Measurements from ENCODE around the gene MYH11.

Gene MYH11

DNA sequence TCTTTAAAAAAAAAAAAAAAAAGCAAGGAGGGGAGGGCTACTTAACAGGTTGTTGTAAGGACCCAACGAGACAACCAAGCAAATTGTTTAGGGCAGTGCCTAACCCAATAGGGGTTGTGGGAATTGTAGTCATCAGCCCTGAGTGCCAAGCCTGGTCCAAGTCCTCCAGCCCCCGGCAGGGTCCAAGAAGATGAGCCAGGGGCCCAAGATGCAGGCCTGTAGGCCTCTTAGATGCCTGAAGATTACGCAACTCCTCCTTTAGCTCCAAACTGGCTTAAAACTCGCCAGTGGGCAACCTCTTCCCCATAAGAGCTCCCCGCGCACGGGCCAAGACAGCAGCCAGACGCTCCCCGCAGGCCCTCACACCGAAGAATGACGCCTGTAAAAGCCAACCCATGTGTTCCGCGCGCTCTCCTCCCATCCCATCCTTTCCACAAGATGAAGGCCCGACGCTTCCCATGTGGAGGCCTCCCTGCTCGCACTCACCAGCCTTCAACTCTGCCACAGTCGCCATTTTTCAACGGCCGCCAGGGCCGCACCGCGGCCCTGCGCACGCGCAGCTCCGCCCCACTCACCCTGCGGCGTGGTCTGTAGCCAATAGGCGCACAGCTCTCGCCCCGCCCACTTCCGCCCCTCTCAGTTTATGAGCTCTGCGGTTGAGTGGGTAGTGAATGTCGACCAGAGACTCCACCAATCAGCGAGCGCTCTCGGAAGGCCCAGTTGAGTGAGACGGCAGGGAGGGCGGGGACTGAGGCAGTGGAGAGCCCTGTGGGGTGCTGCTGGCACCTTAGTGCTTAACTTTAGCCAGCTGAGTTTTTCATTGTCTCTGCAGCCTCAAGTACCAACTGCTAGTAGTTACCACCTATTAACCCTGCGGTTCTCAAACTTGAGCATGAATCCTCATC lies 31.5 kb upstream of the MYH11 start, which contains the start of gene CEP20:
TSS of gene CEP20 (minus strand) at position 532 of the 905 bp plus-strand sequence. CDS start at position 514, 18 bp downstream.
- ChIA-PET CTCF (interaction anchor here (0.6 to 6.3 kb wide), 11 partner anchors 8 to 190 kb away, joined by 3 to 50 read pairs (median 3); no protein-coding TSS in a partner anchor), POLR2A (interaction anchor here (0.6 to 1.4 kb wide), 4 partner anchors 11 to 180 kb away, joined by 3 to 4 read pairs (median 4); no protein-coding TSS in a partner anchor)
- DNase-seq (ENCODE audit: extremely low spot score): peak; percentile 100
- TF ChIP-seq CTCF (IDR thresholded peaks at IDR 0.05; ENCODE audit: control extremely low read depth, extremely low read depth, low read depth, missing control alignments): no peak

- POLR2A ChIA-PET: no interaction called here
- no peak for TF ChIP-seq CTCF (IDR thresholded peaks at IDR 0.05; ENCODE audit: control extremely low read depth, extremely low read depth, low read depth, missing control alignments)
- DNase-seq (ENCODE audit: extremely low spot score): no peak
- CTCF ChIA-PET: interaction anchor here (0.7 to 6.3 kb wide), 5 partner anchors 8 to 13 kb away, joined by 3 to 50 read pairs (median 4); no protein-coding TSS in a partner anchor
Observed at GRCh38 chr16:15887283-15887682, 30.5 kb upstream of the MYH11 start.

- DNase-seq (ENCODE audit: extremely low spot score): no peak
- TF ChIP-seq CTCF (IDR thresholded peaks at IDR 0.05; ENCODE audit: control extremely low read depth, extremely low read depth, low read depth, missing control alignments): no peak
- ChIA-PET CTCF (interaction anchor here (0.7 to 6.3 kb wide), 2 partner anchors 11 to 12 kb away, joined by 3 to 50 read pairs; no protein-coding TSS in a partner anchor), POLR2A (no interaction called here)
Observed at GRCh38 chr16:15886078-15886477, 29.2 kb upstream of the MYH11 start.

DNA sequence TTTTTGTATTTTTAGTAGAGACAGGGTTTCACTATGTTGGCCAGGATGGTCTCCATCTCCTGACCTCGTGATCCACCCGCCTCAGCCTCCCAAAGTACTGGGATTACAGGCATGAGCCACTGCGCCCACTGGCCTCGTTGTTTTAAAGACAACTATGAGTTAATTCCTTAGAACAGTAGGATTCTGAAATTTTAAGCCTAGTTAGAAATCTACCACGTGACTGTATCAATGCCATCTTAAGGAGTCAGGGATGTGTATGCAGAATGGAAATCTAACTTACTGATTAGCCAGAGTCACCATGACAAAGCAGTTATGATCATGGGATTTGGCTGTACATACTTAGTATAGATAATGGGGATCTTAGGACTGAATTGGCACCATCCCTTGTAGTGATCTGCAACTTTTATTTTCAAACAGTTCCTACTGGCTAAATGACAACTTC lies 28.8 kb upstream of the MYH11 start:
- DNase-seq (ENCODE audit: extremely low spot score): no peak
- ChIA-PET CTCF (interaction anchor here (0.7 to 6.3 kb wide), 2 partner anchors 11 to 12 kb away, joined by 3 to 50 read pairs; no protein-coding TSS in a partner anchor), POLR2A (no interaction called here)
- no peak for TF ChIP-seq CTCF (IDR thresholded peaks at IDR 0.05; ENCODE audit: control extremely low read depth, extremely low read depth, low read depth, missing control alignments)

- CTCF ChIA-PET: interaction anchor here (2.1 to 6.3 kb wide), 2 partner anchors 8 to 11 kb away, joined by 6 to 50 read pairs; no protein-coding TSS in a partner anchor
- DNase-seq (ENCODE audit: extremely low spot score): no peak
- TF ChIP-seq CTCF (IDR thresholded peaks at IDR 0.05; ENCODE audit: control extremely low read depth, extremely low read depth, low read depth, missing control alignments): no peak
- POLR2A ChIA-PET: no interaction called here
Observed at GRCh38 chr16:15882563-15882962, 25.7 kb upstream of the MYH11 start.

DNA sequence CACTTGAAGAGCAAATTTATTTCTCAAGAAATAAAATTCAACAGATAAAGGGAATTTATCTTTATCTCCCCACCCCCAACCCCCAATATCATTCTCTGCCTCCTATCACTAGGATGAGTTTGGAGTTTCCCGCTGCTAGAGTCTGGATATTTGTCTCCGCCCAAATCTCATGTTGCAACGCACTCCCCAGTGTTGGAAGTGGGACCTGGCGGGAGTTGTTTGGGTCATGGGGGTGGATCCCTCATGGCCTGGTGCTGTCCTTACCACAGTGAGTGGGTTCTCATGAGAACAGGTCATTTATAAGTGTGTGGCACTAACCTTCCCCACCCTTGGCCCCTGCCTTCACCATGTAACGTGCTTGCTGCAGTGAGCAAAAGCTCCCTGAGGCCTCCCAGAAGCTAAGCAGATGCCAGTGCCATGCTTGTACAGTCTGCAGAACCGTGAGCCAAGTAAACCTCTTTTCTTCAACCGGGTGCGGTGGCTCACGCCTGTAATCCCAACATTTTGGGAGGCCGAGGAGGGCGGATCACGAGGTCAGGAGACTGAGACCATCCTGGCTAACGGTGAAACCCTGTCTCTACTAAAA lies 25.1 kb upstream of the MYH11 start:
- CTCF ChIA-PET: no interaction called here
- DNase-seq (ENCODE audit: extremely low spot score): no peak
- no peak for TF ChIP-seq CTCF (IDR thresholded peaks at IDR 0.05; ENCODE audit: control extremely low read depth, extremely low read depth, low read depth, missing control alignments)
- POLR2A ChIA-PET: no interaction called here
